AG09319 (cell line): Measurements from ENCODE around the gene DCT.
"Not testable (repeated sequence)": the region's sequence is repeated elsewhere in the genome, so short reads cannot be mapped to it uniquely, and the experiment has no call there.

Source experiments
- DNase-seq: peaks from one replicate; pipeline ENCODE4 v3.0.0-alpha.2; 2010; ENCODE audit warnings: low read depth; ENCODE audit errors: extremely low read depth
- CTCF ChIP-seq: IDR thresholded peaks from 2 replicates; pipeline ENCODE4 v1.5.1; 2011; ENCODE audit warnings: low read depth, mild to moderate bottlenecking, inconsistent platforms, low read length, moderate library complexity

Gene DCT

DNA sequence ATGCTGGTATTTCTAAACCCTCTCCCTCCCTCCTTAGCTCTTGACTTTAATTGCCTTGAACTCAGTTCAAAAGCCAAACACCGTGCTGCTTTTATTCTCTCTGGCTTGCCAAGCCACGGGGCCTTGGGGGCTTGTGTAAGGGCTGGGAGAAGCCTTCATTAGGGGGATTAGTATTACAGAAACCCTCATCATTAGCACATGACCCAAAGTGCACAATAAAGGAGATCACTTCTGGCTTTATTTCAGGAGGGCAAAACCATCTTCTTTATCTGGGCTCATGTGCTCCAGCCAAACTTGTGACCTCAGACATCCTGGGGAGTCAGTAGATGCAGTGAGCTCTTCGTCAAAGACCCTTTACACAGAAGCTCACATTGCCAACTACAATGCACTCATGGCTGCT lies at the start of gene DCT:
TSS of gene DCT (minus strand) at position 67 of the 400 bp plus-strand sequence. CDS start 427 bp downstream, outside the sequence.
- TF ChIP-seq CTCF: no peak
- no peak for DNase-seq

- not testable (repeated sequence) for DNase-seq
These were observed 47.5 kb upstream of the DCT start for GRCh38 chr13:94526956-94527355.

- no peak for DNase-seq
- TF ChIP-seq CTCF: no peak
These were observed 46.3 kb upstream of the DCT start for GRCh38 chr13:94525781-94526180.

- DNase-seq: no peak
- no peak for TF ChIP-seq CTCF
These were observed 44.9 kb upstream of the DCT start for GRCh38 chr13:94524407-94524806.

DNA sequence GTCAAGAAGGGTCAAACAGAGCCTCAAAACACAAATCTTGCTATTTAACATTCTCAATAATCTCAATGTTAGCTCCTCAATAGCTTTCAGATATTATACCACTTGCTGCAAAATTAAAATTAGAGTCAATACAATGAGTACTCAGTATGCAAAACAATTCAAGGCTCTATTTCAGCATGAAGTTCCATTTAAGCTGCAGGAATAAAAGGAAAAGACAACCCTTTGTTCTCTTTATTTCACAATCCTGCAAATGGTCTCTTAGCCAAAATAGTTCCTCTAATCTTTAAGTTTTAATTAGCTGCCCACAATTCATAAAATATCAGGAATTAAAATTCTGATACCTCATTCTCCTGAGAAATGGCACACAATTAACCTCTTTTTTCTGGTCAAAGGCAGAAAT lies 40.5 kb upstream of the DCT start:
- no peak for TF ChIP-seq CTCF
- DNase-seq: no peak

DNA sequence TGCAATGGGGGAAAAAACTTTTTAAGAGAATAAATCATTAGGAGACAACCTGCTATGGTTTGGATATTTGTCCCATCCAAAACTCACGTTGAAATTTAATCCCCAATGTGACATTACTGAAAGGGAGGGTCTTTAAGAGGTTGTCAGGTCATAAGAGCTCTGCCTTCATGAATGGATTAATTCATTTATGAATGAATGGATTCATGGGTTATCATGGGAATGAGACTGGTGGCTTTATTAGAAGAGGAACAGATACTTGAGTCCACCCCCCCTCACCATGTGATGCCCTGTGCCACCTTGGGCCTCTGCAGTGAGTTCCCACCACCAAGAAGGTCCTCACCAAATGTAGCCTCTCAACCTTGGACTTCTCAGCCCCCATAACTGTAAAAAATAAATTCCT lies 37.0 kb upstream of the DCT start:
- TF ChIP-seq CTCF: no peak
- no peak for DNase-seq

DNA sequence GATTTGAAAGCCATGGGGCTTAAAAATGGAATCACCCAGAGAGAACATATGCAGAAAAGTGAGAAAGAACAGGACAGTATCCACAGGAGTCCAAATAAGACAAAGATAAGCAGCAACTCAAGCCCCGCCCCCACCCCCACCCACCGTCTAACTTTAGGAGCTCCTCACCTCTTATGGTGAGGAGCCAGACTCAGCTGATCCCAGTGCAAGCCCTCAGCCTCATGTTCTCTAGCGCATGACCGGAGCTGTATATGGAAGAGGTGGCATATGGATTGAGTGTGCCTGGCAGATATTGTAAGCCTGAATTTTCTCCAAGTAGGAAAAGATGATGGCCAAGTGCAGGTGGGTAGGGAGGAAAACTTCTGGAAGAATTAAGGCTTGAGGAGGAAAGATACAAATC lies 36.4 kb upstream of the DCT start:
- no peak for DNase-seq
- no peak for TF ChIP-seq CTCF

DNA sequence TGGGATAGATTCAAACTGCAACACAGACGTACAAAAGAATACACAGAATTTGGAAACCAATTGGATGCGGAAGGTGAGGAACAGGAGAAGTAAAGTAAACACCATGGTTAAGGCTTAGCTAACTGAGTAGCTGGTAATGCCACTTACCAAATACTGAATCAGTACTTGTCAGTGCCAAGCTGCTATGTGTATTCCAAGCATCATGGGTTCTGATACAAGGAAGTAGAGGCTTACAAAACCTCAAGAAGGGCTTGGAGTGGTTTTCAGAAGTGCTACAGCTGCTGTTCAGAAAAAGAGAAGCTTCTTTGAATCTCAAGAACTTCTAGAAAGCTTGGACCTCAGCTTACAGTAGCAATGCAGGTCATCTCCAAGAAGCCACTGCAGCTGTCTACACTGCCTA lies 35.9 kb upstream of the DCT start:
- TF ChIP-seq CTCF: no peak
- no peak for DNase-seq
